Hepatocyte (in vitro differentiated cells): ENCODE data around the gene CIZ1. TPM values are rescaled to one million over a fixed set of nuclear protein-coding genes. Genes with fewer than 3 reads are reported as not detected.

Source experiments
- DNase-seq: peaks from one replicate; pipeline ENCODE4 v3.0.0-alpha.2; 2016; ENCODE audit warnings: low spot score
- H2AFZ ChIP-seq: fragments of 200-600 bp; sonication (generic); 2 replicates; pipeline ENCODE4 v1.6.0; 2016; ENCODE audit warnings: antibody characterized with exemption, mild to moderate bottlenecking
- H3K27ac ChIP-seq: fragments of 200-600 bp; sonication (generic); 2 replicates; pipeline ENCODE4 v1.5.1; 2016; ENCODE audit warnings: mild to moderate bottlenecking
- H3K27me3 ChIP-seq: fragments of 200-600 bp; sonication (generic); 2 replicates; pipeline ENCODE4 v1.6.1; 2016
- H3K36me3 ChIP-seq: fragments of 200-600 bp; sonication (generic); replicated peaks from 2 replicates; pipeline ENCODE4 v1.5.1; 2016; ENCODE audit warnings: low read depth; ENCODE audit not compliant: insufficient read depth
- H3K4me1 ChIP-seq: fragments of 200-600 bp; sonication (generic); 2 replicates; pipeline ENCODE4 v1.5.1; 2016; ENCODE audit warnings: mild to moderate bottlenecking, moderate library complexity; ENCODE audit not compliant: insufficient read depth
- H3K4me2 ChIP-seq: fragments of 200-600 bp; sonication (generic); 2 replicates; pipeline ENCODE4 v1.6.0; 2016
- H3K4me3 ChIP-seq: fragments of 200-600 bp; sonication (generic); 2 replicates; pipeline ENCODE4 v1.5.1; 2016; ENCODE audit warnings: mild to moderate bottlenecking
- H3K79me2 ChIP-seq: fragments of 200-600 bp; sonication (generic); 2 replicates; pipeline ENCODE4 v1.6.0; 2017; ENCODE audit warnings: mild to moderate bottlenecking
- H3K9me2 ChIP-seq: fragments of 200-600 bp; sonication (generic); replicated peaks from 2 replicates; pipeline ENCODE4 v1.6.0; 2017; ENCODE audit warnings: mild to moderate bottlenecking; ENCODE audit not compliant: insufficient read depth
- H3K9me3 ChIP-seq: fragments of 200-600 bp; sonication (generic); 2 replicates; pipeline ENCODE4 v1.5.1; 2016; ENCODE audit warnings: low read depth, mild to moderate bottlenecking
- H4K20me1 ChIP-seq: fragments of 200-600 bp; sonication (generic); 2 replicates; pipeline ENCODE4 v1.6.0; 2016; ENCODE audit warnings: mild to moderate bottlenecking; ENCODE audit not compliant: insufficient read depth, poor library complexity, severe bottlenecking
- EZH2 ChIP-seq: fragments of 200-600 bp; sonication (generic); IDR thresholded peaks from 2 replicates; pipeline ENCODE4 v1.6.1; 2016; ENCODE audit warnings: antibody characterized with exemption, mild to moderate bottlenecking, borderline replicate concordance
- EZH2phosphoT487 ChIP-seq: fragments of 200-600 bp; sonication (generic); IDR thresholded peaks from one replicate; pipeline ENCODE4 v1.6.1; 2018; ENCODE audit warnings: antibody characterized with exemption, mild to moderate bottlenecking, low read depth, moderate library complexity; ENCODE audit not compliant: unreplicated experiment, severe bottlenecking
- WGBS: methylation state at CpG from one replicate; pipeline ENCODE4 v1.1.6; 2016; ENCODE audit warnings: low lambda C conversion rate; ENCODE audit errors: missing lambda C conversion rate; 5-methylcytosine and 5-hydroxymethylcytosine counted together
- polyA plus RNA-seq: library from polyadenylated mRNA; unstranded; fragments of >200 nt; fragmentation: Nextera tagmentation; extraction: Ambion mirVana; gene quantifications from 2 replicates; pipeline ENCODE4 v1.2.1, GENCODE V29; 2016
- total RNA-seq: library from RNA; depleted of rRNA; stranded (reverse); fragments of >200 nt; gene quantifications from 2 replicates; pipeline ENCODE4 v1.2.3, GENCODE V29; 2014
- TF ChIP-seq, protein P1 (sequence below): fragments of 200-600 bp; sonication (generic); IDR thresholded peaks from 2 replicates; pipeline ENCODE4 v1.5.1; 2016; ENCODE audit warnings: antibody characterized with exemption, mild to moderate bottlenecking; ENCODE audit not compliant: poor library complexity

CIZ1 gene
- total and polyA plus RNA-seq, 2 experiments from 2014 or later: 31.0 to 85.6 TPM

DNA sequence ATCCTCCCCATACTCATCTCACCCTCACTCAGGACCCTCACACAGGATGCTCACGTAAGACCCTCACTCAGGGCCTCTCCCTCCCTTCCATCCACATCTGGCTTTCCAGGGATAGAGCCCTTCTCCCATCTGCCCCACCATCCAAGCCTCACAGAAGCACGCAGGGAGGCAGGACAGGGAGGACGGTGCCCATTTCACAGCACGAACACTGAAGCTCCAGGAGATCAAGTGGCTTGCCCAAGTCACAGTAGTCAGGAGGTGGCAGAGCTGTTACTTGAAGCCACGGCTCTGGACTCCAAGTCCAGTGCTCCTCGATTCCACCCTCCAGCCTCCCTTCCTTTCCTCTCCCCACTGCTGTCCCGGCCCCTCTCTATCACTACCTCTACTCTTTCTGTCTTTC, 33.5 kb upstream of the CIZ1 start:
- TF ChIP-seq EZH2phosphoT487 (no peak), EZH2 (no peak)
- TF ChIP-seq, protein P1, sequence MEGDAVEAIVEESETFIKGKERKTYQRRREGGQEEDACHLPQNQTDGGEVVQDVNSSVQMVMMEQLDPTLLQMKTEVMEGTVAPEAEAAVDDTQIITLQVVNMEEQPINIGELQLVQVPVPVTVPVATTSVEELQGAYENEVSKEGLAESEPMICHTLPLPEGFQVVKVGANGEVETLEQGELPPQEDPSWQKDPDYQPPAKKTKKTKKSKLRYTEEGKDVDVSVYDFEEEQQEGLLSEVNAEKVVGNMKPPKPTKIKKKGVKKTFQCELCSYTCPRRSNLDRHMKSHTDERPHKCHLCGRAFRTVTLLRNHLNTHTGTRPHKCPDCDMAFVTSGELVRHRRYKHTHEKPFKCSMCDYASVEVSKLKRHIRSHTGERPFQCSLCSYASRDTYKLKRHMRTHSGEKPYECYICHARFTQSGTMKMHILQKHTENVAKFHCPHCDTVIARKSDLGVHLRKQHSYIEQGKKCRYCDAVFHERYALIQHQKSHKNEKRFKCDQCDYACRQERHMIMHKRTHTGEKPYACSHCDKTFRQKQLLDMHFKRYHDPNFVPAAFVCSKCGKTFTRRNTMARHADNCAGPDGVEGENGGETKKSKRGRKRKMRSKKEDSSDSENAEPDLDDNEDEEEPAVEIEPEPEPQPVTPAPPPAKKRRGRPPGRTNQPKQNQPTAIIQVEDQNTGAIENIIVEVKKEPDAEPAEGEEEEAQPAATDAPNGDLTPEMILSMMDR: no peak
- WGBS: 97% methylated on average over 7 of the region's 7 CpGs
- DNase-seq: peak; percentile 1

DNA sequence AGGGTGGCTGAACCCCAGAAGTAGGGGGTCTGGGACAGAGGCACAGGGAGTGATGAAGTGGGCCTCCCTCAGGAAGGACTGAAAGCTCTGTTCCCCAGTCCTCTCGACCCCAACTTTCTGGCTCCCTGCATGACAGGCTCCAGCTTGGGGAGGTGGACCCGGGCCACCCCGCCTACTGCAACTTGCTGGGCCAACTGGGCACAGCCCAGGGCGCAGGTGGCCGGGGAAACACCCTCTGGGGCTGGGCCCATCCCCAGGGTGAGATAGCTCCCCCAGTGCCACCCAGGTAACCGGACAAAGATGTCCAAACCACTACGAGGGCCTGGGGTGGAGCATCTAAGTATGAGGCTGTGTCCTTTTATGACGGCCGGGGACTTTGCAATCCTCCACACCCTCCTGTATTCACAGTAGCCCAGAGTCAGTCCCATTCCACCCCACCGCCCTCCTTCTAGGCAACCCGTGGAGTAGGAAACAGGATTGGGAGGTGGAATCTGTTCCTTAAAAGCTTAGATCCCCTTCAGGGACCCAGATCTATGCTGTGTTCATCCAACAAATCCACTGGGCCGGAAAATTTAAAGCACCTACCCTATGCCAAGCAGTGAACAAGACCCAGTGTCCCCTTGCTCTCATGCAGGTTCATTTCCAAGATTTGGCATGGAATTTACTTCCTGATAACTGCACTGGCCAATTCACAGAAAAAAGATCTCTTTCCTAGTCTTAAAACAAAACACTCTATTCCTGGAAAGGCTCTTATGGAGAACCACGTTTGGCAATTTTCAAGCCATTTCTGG, 31.7 kb upstream of the CIZ1 start:
- Histone ChIP-seq H3K4me2 (no peak overlapping the region), H3K27me3 (no peaks in the 10 kb centered on the region), H3K9me3 (no peaks in the 10 kb centered on the region), H3K27ac (no peak overlapping the region), H3K4me1 (no peaks in the 10 kb centered on the region), H3K9me2 (no peaks in the 10 kb centered on the region), H2AFZ (no peak overlapping the region), H3K4me3 (no peak overlapping the region), H3K79me2 (no peaks in the 10 kb centered on the region), H4K20me1 (no peaks in the 10 kb centered on the region), H3K36me3 (no peaks in the 10 kb centered on the region)
- TF ChIP-seq, protein P1: no peak
- TF ChIP-seq EZH2 (no peak), EZH2phosphoT487 (no peak)
- over 99% methylated on average over 13 of the region's 13 CpGs for WGBS
- DNase-seq: no peak

More for the DNA sequence above, 33.5 kb upstream of the CIZ1 start:
- H2AFZ ChIP-seq: no peak overlapping the region
- no peak overlapping the region for H3K27ac ChIP-seq
- no peaks in the 10 kb centered on the region for H4K20me1 ChIP-seq
- H3K4me3 ChIP-seq: no peak overlapping the region
- H3K9me2 ChIP-seq: no peaks in the 10 kb centered on the region
- H3K9me3 ChIP-seq: no peaks in the 10 kb centered on the region
- no peaks in the 10 kb centered on the region for H3K4me1 ChIP-seq
- H3K27me3 ChIP-seq: no peaks in the 10 kb centered on the region
- H3K79me2 ChIP-seq: no peaks in the 10 kb centered on the region
- no peaks in the 10 kb centered on the region for H3K36me3 ChIP-seq
- H3K4me2 ChIP-seq: no peak overlapping the region

DNA sequence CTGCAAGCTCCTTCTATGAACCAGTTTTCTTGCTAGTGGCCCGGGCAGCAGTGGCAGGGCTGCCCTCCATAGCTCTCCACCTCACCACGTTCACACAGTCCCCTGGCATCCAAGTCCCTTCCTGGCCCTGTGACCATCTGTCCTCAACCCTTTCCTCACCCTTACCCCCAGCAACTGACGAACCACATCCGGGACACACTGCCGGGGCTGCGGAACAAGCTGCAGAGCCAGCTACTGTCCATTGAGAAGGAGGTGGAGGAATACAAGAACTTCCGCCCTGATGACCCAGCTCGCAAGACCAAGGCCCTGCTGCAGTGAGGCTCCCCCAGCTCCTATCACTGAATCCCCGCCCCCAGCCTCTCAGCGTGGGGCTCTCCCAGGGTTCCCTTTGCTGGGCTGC, 30.7 kb upstream of the CIZ1 start:
- Histone ChIP-seq H3K4me3 (no peak overlapping the region), H3K4me2 (no peak overlapping the region), H3K27me3 (no peaks in the 10 kb centered on the region), H3K9me2 (no peaks in the 10 kb centered on the region), H3K4me1 (no peaks in the 10 kb centered on the region), H3K36me3 (no peaks in the 10 kb centered on the region), H2AFZ (no peak overlapping the region), H3K27ac (no peak overlapping the region), H3K79me2 (no peaks in the 10 kb centered on the region), H3K9me3 (no peaks in the 10 kb centered on the region), H4K20me1 (no peaks in the 10 kb centered on the region)
- DNase-seq: no peak
- WGBS: 92% methylated on average over 10 of the region's 10 CpGs
- TF ChIP-seq EZH2phosphoT487 (no peak), EZH2 (no peak)
- TF ChIP-seq, protein P1: no peak
